Psoas muscle (tissue), 8 donors: ENCODE results near the gene HAVCR2. TPM values are rescaled to one million over a fixed set of nuclear protein-coding genes. Genes with fewer than 3 reads are reported as not detected.
"Not testable (repeated sequence)": the region's sequence is repeated elsewhere in the genome, so short reads cannot be mapped to it uniquely, and the experiment has no call there.

Experiments
- ATAC-seq, 4 donors: fragments of 200-7000 bp; cut with Tn5 transposase; one replicate each; pipeline ENCODE4 v1.9.1; 2020; ENCODE audit warnings: moderate library complexity in 3 of 4, mild to moderate bottlenecking in 2 of 4
- DNase-seq, 2 donors: peaks; one replicate each; pipeline ENCODE4 v3.0.0-alpha.2; 2020
- H3K27ac ChIP-seq: fragments of 200-600 bp; one replicate; pipeline ENCODE4 v1.8.0; 2022
- H3K27me3 ChIP-seq, 3 donors: fragments of 200-600 bp in 1 of 3; one replicate each; pipeline versions ENCODE4 v1.6.1 to v1.8.0; 2013 to 2022; ENCODE audit warnings: low read length in 2 of 3, mild to moderate bottlenecking in 2 of 3, moderate library complexity in 1 of 3; ENCODE audit not compliant: insufficient read depth in 3 of 3
- H3K36me3 ChIP-seq, 2 donors: fragments of 200-600 bp in 1 of 2; one replicate each; pipeline versions ENCODE4 v1.6.1 to v1.8.0; 2013 to 2022; ENCODE audit warnings: low read depth in 1 of 2, mild to moderate bottlenecking in 1 of 2, moderate library complexity in 1 of 2; ENCODE audit not compliant: insufficient read depth in 1 of 2
- H3K4me1 ChIP-seq: fragments of 200-600 bp; one replicate; pipeline ENCODE4 v1.8.0; 2022
- H3K4me3 ChIP-seq: fragments of 200-600 bp; one replicate; pipeline ENCODE4 v1.8.0; 2022; ENCODE audit warnings: mild to moderate bottlenecking
- H3K9me3 ChIP-seq: fragments of 200-600 bp; one replicate; pipeline ENCODE4 v1.8.0; 2022
- CTCF ChIP-seq: fragments of 200-600 bp; IDR thresholded peaks from one replicate; pipeline ENCODE4 v1.8.0; 2022; ENCODE audit warnings: antibody characterized with exemption
- WGBS, 3 donors: extraction: QIAGEN DNeasy Blood & Tissue Kit; methylation state at CpG; one replicate each; pipeline versions ENCODE4 v1.1.6 to v1.1.7; 2013; 5-methylcytosine and 5-hydroxymethylcytosine counted together
- intact Hi-C, 2 donors: fragments of 100-400 bp; cut with DNase I; formaldehyde crosslinking; loops; one replicate each; pipeline versions ENCODE4 v1.11.0 to v1.14.2; 2022
- polyA plus RNA-seq, 3 donors: library from polyadenylated mRNA; stranded (reverse); fragments of 200-250 nt; gene quantifications; one replicate each; pipeline ENCODE4 v1.2.3, GENCODE V29; 2013
- total RNA-seq, 4 donors: library from RNA; stranded (reverse); fragmentation: NEBNext Ultra II Directional in 2 of 4; extraction: Animal tissue kit (Norgen Biotek cat#: 25700) in 2 of 4; gene quantifications; one replicate each; pipeline versions ENCODE4 v1.2.1 to v1.2.4, GENCODE V29; 2021 to 2023
- donor health status: healthy with polysubstance abuse.
- donor health status: DM: no; HTN: no; CAD: no; lungs with moderate emphysema.
- donor health status: Bipolar disorder and iron deficiency.
- donor health status: healthy.
- donor health status: DM: yes; HTN: yes; CAD: no.
- donor health status: DM: no; HTN: no; CAD: no.
- donor health status: DM: no; HTN: no; CAD: no.
- donor health status: DM: yes; HTN: yes; CAD: no.

Gene HAVCR2
- total and polyA plus RNA-seq, 7 donors, result 0.48 to 3.5 (median 1.4) TPM

GRCh38 chr5:157050050-157050449, 58.8 kb downstream of the HAVCR2 start:
- TF ChIP-seq CTCF, result no peak
- H3K4me1 ChIP-seq, result no peaks in the 10 kb centered on the region
- no peaks in the 10 kb centered on the region for H3K27me3 ChIP-seq
- no peaks in the 10 kb centered on the region for H3K36me3 ChIP-seq
- ATAC-seq, result no peak
- no peak overlapping the region for H3K4me3 ChIP-seq
- H3K27ac ChIP-seq, result no peak overlapping the region
- intact Hi-C loops, result no loop called here
- no peaks in the 10 kb centered on the region for H3K9me3 ChIP-seq
- no peak for DNase-seq
- 73 to 79% (median 77%) methylated on average over 5 of the region's 5 CpGs for WGBS, 3 donors

GRCh38 chr5:157049605-157050004, 59.2 kb downstream of the HAVCR2 start:
- H3K9me3 ChIP-seq, result no peaks in the 10 kb centered on the region
- WGBS, 3 donors, result 7 to 12% (median 9%) methylated on average over 1 of the region's 1 CpG
- intact Hi-C loops, result no loop called here
- no peak overlapping the region for H3K4me3 ChIP-seq
- H3K27me3 ChIP-seq, result no peaks in the 10 kb centered on the region
- H3K27ac ChIP-seq, result no peak overlapping the region
- DNase-seq (no peak), ATAC-seq (no peak)
- TF ChIP-seq CTCF, result no peak
- no peaks in the 10 kb centered on the region for H3K36me3 ChIP-seq
- H3K4me1 ChIP-seq, result no peaks in the 10 kb centered on the region

- ATAC-seq (no peak), DNase-seq (no peak)
- H3K27me3 ChIP-seq, result no peaks in the 10 kb centered on the region
- no peaks in the 10 kb centered on the region for H3K9me3 ChIP-seq
- TF ChIP-seq CTCF, result no peak
- no peak overlapping the region for H3K4me3 ChIP-seq
- whole genome bisulfite sequencing, 3 donors, result 91 to 95% (median 93%) methylated on average over 5 of the region's 5 CpGs
- intact Hi-C loops, result no loop called here
- no peaks in the 10 kb centered on the region for H3K36me3 ChIP-seq
- H3K4me1 ChIP-seq, result no peaks in the 10 kb centered on the region
- no peak overlapping the region for H3K27ac ChIP-seq
Measured at GRCh38 chr5:157047898-157048297, 60.9 kb downstream of the HAVCR2 start.

GRCh38 chr5:157047016-157047415, 61.8 kb downstream of the HAVCR2 start:
- intact Hi-C loops, ATAC-seq, DNase-seq, H3K36me3 ChIP-seq, H3K4me3 ChIP-seq, H3K4me1 ChIP-seq, H3K9me3 ChIP-seq, H3K27ac ChIP-seq, H3K27me3 ChIP-seq: not testable (repeated sequence)
- 85 to 89% (median 86%) methylated on average over 4 of the region's 4 CpGs for WGBS, 3 donors

GRCh38 chr5:157046041-157046440, 62.8 kb downstream of the HAVCR2 start:
- H3K27ac ChIP-seq, result no peak overlapping the region
- ATAC-seq (peak in 3 of 4 donors; percentile 28 to 97 (median 50)), DNase-seq (peak in 1 of 2 donors; percentile 38)
- H3K9me3 ChIP-seq, result no peaks in the 10 kb centered on the region
- H3K36me3 ChIP-seq, result no peaks in the 10 kb centered on the region
- 71 to 93% (median 91%) methylated on average over 3 of the region's 3 CpGs for WGBS, 3 donors
- no peaks in the 10 kb centered on the region for H3K27me3 ChIP-seq
- no peaks in the 10 kb centered on the region for H3K4me1 ChIP-seq
- intact Hi-C loops, result no loop called here
- no peak for TF ChIP-seq CTCF
- no peak overlapping the region for H3K4me3 ChIP-seq
